Epithelial cell of esophagus (primary cell): Measurements from ENCODE around the gene MFAP3L.

Experiments
- DNase-seq: peaks from one replicate; pipeline ENCODE4 v3.0.0; 2010; ENCODE audit warnings: low read depth
- H3K4me3 ChIP-seq: 2 replicates; pipeline ENCODE4 v1.5.1; 2011; ENCODE audit warnings: mild to moderate bottlenecking, low read length, control low read depth
- TF ChIP-seq, protein P1 (sequence below): IDR thresholded peaks from 2 replicates; pipeline ENCODE4 v1.5.1; 2011; ENCODE audit warnings: low read depth, mild to moderate bottlenecking, low read length, control low read depth, inconsistent platforms; ENCODE audit not compliant: insufficient read depth; ENCODE audit errors: missing control alignments

MFAP3L gene

GRCh38 chr4:170003071-170004070, 22.8 kb downstream of the MFAP3L start:
- DNase-seq: no peak
- no peak overlapping the region for H3K4me3 ChIP-seq
- TF ChIP-seq, protein P1, sequence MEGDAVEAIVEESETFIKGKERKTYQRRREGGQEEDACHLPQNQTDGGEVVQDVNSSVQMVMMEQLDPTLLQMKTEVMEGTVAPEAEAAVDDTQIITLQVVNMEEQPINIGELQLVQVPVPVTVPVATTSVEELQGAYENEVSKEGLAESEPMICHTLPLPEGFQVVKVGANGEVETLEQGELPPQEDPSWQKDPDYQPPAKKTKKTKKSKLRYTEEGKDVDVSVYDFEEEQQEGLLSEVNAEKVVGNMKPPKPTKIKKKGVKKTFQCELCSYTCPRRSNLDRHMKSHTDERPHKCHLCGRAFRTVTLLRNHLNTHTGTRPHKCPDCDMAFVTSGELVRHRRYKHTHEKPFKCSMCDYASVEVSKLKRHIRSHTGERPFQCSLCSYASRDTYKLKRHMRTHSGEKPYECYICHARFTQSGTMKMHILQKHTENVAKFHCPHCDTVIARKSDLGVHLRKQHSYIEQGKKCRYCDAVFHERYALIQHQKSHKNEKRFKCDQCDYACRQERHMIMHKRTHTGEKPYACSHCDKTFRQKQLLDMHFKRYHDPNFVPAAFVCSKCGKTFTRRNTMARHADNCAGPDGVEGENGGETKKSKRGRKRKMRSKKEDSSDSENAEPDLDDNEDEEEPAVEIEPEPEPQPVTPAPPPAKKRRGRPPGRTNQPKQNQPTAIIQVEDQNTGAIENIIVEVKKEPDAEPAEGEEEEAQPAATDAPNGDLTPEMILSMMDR: no peak

- peak; percentile 13 for DNase-seq
- no peak overlapping the region for H3K4me3 ChIP-seq
- TF ChIP-seq, protein P1: no peak
These were observed 24.4 kb downstream of the MFAP3L start for GRCh38 chr4:170001745-170002267.

GRCh38 chr4:170001011-170001744, 25.0 kb downstream of the MFAP3L start:
- TF ChIP-seq, protein P1: no peak
- DNase-seq: no peak
- H3K4me3 ChIP-seq: no peak overlapping the region

- TF ChIP-seq, protein P1: no peak
- DNase-seq: no peak
- H3K4me3 ChIP-seq: no peak overlapping the region
These were observed 26.3 kb downstream of the MFAP3L start for GRCh38 chr4:169999923-170000322.

- TF ChIP-seq, protein P1: no peak
- H3K4me3 ChIP-seq: no peak overlapping the region
- no peak for DNase-seq
These were observed 27.2 kb downstream of the MFAP3L start for GRCh38 chr4:169998981-169999380.

GRCh38 chr4:169996379-169997240, 29.6 kb downstream of the MFAP3L start:
- TF ChIP-seq, protein P1: no peak
- H3K4me3 ChIP-seq: no peak overlapping the region
- DNase-seq: no peak
